A673 (cell line): ENCODE results near the gene SLC27A1.

ENCODE experiments used
- CTCF ChIP-seq: fragments of 300-800, 200-600 bp; sonication (generic); conservative IDR thresholded peaks from 2 replicates; pipeline ENCODE4 v1.5.1; 2017; ENCODE audit warnings: low read depth, mild to moderate bottlenecking, antibody characterized with exemption, low read length, moderate library complexity, mixed read lengths
- EZH2 ChIP-seq: fragments of 200-600 bp; sonication (generic); IDR thresholded peaks from 2 replicates; pipeline ENCODE4 v1.6.1; 2017; ENCODE audit warnings: borderline replicate concordance, low read depth, mild to moderate bottlenecking, mixed read lengths, antibody characterized with exemption, low read length; ENCODE audit not compliant: poor library complexity, severe bottlenecking

GRCh38 chr19:17515408-17516149 is 45.3 kb downstream of the SLC27A1 start:
- TF ChIP-seq EZH2 = no peak
- TF ChIP-seq CTCF = no peak
